ENCODE data around the gene SECTM1. TPM values are rescaled to one million over a fixed set of nuclear protein-coding genes. Genes with fewer than 3 reads are reported as not detected.

The SECTM1 gene
- total RNA-seq, result 1.3 and 1.4 TPM in 2 replicates

GRCh38 chr17:82333279-82334171, at the start of gene SECTM1:
TSS of gene SECTM1 (minus strand) at chr17:82333766. CDS start at chr17:82327240, 6,526 bp downstream.

GRCh38 chr17:82371333-82372248, 38.0 kb upstream of the SECTM1 start, which contains the start of gene UTS2R:
TSS of gene UTS2R (plus strand) at chr17:82371765. CDS start at chr17:82374325, 2,560 bp downstream.

GRCh38 chr17:82358465-82359350, 25.1 kb upstream of the SECTM1 start, which contains the start of gene TEX19:
TSS of gene TEX19 (plus strand) at chr17:82359247. CDS start at chr17:82362151, 2,904 bp downstream.

GRCh38 chr17:82317394-82318168, 16.0 kb downstream of the SECTM1 start, which contains the start of gene CD7:
TSS of gene CD7 (minus strand) at chr17:82317608. CDS start at chr17:82317495, 113 bp downstream.

GRCh38 chr17:82273327-82274133, 60.0 kb downstream of the SECTM1 start, which contains the start of gene CSNK1D:
TSS of gene CSNK1D (minus strand) at chr17:82273700. CDS start at chr17:82273381, 319 bp downstream.

Other genes starting within 250 kb of the SECTM1 start
- 18.1 and 22.5 TPM in 2 replicates for gene FASN, start 235.5 kb downstream of the SECTM1 start, total RNA-seq
- 3.9 and 5.7 TPM in 2 replicates for gene CCDC57, start 120.9 kb downstream of the SECTM1 start, total RNA-seq
- gene SLC16A3, start 104.7 kb downstream of the SECTM1 start, total RNA-seq, result 40.1 and 71.1 TPM in 2 replicates
- gene CSNK1D, start 60.1 kb downstream of the SECTM1 start, total RNA-seq, result 42.6 and 51.9 TPM in 2 replicates
- gene CD7, start 16.2 kb downstream of the SECTM1 start, total RNA-seq, result under 0.01 TPM in 1 of 2 replicates, not detected in the other
- not detected in 2 replicates for gene TEX19, start 25.5 kb upstream of the SECTM1 start, total RNA-seq
- not detected in 2 replicates for gene UTS2R, start 38.0 kb upstream of the SECTM1 start, total RNA-seq
- 10.5 and 12.5 TPM in 2 replicates for gene HEXD, start 84.6 kb upstream of the SECTM1 start, total RNA-seq
- 23.6 and 23.8 TPM in 2 replicates for gene OGFOD3, start 84.8 kb upstream of the SECTM1 start, total RNA-seq
- gene CYBC1, start 117.0 kb upstream of the SECTM1 start, total RNA-seq, result 26.6 and 43.2 TPM in 2 replicates
- 98.5 and 107 TPM in 2 replicates for gene NARF, start 125.0 kb upstream of the SECTM1 start, total RNA-seq
- 18.6 and 22.0 TPM in 2 replicates for gene FOXK2, start 186.0 kb upstream of the SECTM1 start, total RNA-seq

Measured in dermis lymphatic vessel endothelial cell (primary cell).